Mesothelial cell of epicardium (in vitro differentiated cells): ENCODE data around the gene AHNAK. TPM values are rescaled to one million over a fixed set of nuclear protein-coding genes. Genes with fewer than 3 reads are reported as not detected.
"Not testable (repeated sequence)": the region's sequence is repeated elsewhere in the genome, so short reads cannot be mapped to it uniquely, and the experiment has no call there.

ENCODE experiments used
- DNase-seq, 2 experiments: peaks; one replicate each; pipeline ENCODE4 v3.0.0; 2021; ENCODE audit warnings: low spot score in 2 of 2; ENCODE audit not compliant: unreplicated experiment in 2 of 2
- H3K27ac Mint-ChIP-seq: 2 replicates; pipeline ENCODE4 v1.8.0; 2021; ENCODE audit warnings: mixed read lengths
- H3K27me3 Mint-ChIP-seq: 2 replicates; pipeline ENCODE4 v1.8.0; 2021; ENCODE audit warnings: low read depth, mixed read lengths
- H3K36me3 Mint-ChIP-seq: 2 replicates; pipeline ENCODE4 v1.8.0; 2021; ENCODE audit warnings: mixed read lengths
- H3K4me1 Mint-ChIP-seq: 2 replicates; pipeline ENCODE4 v1.8.0; 2021; ENCODE audit warnings: mixed read lengths
- H3K4me3 Mint-ChIP-seq: 2 replicates; pipeline ENCODE4 v1.8.0; 2021; ENCODE audit warnings: mild to moderate bottlenecking, moderate library complexity, mixed read lengths
- H3K9me3 Mint-ChIP-seq: 2 replicates; pipeline ENCODE4 v1.8.0; 2021; ENCODE audit warnings: mixed read lengths
- CTCF ChIP-seq: fragments of 200-600 bp; sonication (generic); IDR thresholded peaks from one replicate; pipeline ENCODE4 v1.5.0; 2021; ENCODE audit warnings: antibody characterized with exemption; ENCODE audit not compliant: unreplicated experiment
- total RNA-seq: library from RNA; stranded (reverse); gene quantifications from 3 replicates; pipeline ENCODE4 v1.2.1, GENCODE V29; 2021

AHNAK gene
- total RNA-seq, 1 donor from 2014 or later, result 481 TPM

- TF ChIP-seq CTCF, result no peak
- Mint-ChIP-seq H3K27ac (peak overlapping the region; percentile 34), H3K4me1 (peaks cover 66% of the 10 kb centered on the region), H3K27me3 (peaks cover 13% of the 10 kb centered on the region), H3K4me3 (no peak overlapping the region), H3K9me3 (no peaks in the 10 kb centered on the region), H3K36me3 (peaks cover 2% of the 10 kb centered on the region)
- DNase-seq, result no peak
Observed at GRCh38 chr11:62504158-62504973, 42.2 kb downstream of the AHNAK start.

DNA sequence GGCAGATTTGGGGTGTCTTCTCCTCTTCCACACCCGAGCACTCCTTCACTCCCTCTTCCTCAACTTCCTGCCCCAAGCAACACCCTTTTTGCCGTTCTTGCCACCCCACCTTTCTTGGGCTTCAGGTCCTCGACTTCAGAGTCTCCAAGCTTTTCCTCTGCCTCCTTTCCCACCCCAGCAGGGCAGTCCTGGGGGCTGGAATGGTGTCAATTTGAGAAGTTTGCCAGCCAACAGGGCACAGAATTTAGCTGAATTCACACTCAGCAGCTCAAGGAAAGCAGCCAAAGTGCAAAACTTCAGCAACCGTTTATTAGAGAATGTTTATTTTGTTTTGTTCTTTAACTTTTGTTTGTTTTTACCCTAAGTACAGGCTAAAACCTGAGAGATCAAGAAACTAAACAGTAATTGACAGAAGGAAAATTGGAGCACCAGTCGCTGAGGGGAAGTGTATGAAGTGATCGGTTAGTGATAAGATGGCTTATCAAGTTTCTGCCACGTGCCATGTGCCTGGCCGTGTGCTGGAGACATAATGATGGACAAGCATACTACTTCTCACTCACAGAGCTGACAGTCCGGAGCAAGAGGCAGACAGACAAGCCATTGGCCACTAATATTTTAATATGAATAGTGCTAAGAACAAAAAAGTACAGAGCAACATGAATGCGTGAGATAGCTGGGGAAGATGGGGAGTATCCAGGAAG lies 44.4 kb downstream of the AHNAK start:
- Mint-ChIP-seq H3K4me3 (no peak overlapping the region), H3K4me1 (peaks cover 53% of the 10 kb centered on the region), H3K27ac (no peak overlapping the region), H3K27me3 (peaks cover 13% of the 10 kb centered on the region), H3K36me3 (no peaks in the 10 kb centered on the region), H3K9me3 (no peaks in the 10 kb centered on the region)
- no peak for DNase-seq
- TF ChIP-seq CTCF, result no peak

DNA sequence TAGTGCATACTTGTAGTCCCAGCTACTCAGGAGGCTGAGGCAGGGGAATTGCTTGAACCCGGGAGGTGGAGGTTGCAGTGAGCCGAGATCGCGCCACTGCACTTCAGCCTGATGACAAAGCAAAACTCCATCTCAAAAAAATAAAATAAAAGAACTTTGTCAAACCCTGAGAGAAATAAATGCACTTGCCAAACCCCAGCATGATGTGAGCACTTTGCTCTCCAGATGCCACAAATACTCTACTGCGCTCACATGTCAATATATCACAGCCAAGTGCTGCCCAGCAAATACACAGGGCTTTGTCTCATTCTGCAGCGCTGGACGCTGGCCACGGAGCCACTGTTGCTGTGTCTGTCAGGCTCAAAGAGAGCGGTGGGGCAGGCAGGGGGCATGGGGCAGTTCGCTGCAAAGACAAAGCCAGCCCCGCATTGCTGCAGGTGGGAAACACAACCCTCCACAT lies 45.1 kb downstream of the AHNAK start:
- Mint-ChIP-seq H3K36me3 (no peaks in the 10 kb centered on the region), H3K9me3 (no peaks in the 10 kb centered on the region), H3K4me1 (peaks cover 48% of the 10 kb centered on the region), H3K4me3 (no peak overlapping the region), H3K27ac (peak overlapping the region; percentile 33), H3K27me3 (peaks cover 12% of the 10 kb centered on the region)
- TF ChIP-seq CTCF, result no peak
- DNase-seq, result no peak

DNA sequence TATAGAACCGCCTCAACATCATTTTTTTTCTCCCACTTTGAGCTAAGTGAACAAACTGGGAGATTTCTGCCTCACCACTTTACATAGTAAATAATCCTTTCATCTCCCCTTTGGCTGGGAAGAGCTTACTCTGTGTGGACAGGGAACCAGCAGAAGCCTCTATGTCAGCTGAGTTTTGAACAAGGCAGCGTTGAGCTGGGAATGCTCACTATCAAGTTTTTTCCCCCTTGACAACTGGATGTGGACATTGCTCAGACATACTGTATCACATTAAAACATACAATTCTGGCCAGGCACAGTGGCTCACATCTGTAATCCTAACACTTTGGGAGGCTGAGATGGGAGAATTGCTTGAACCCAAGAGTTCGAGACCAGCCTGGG lies 46.0 kb downstream of the AHNAK start:
- H3K27ac Mint-ChIP-seq, result peak overlapping the region; percentile 62
- DNase-seq, result no peak
- no peak for TF ChIP-seq CTCF
- H3K36me3 Mint-ChIP-seq, result no peaks in the 10 kb centered on the region
- H3K9me3 Mint-ChIP-seq, result no peaks in the 10 kb centered on the region
- H3K27me3 Mint-ChIP-seq, result peaks cover 10% of the 10 kb centered on the region
- no peak overlapping the region for H3K4me3 Mint-ChIP-seq
- H3K4me1 Mint-ChIP-seq, result peaks cover 43% of the 10 kb centered on the region

GRCh38 chr11:62499944-62500649 lies 46.5 kb downstream of the AHNAK start:
- Mint-ChIP-seq H3K4me3 (no peak overlapping the region), H3K27ac (peak overlapping the region; percentile 62), H3K27me3 (peaks cover 4% of the 10 kb centered on the region), H3K4me1 (peaks cover 38% of the 10 kb centered on the region), H3K9me3 (no peaks in the 10 kb centered on the region), H3K36me3 (no peaks in the 10 kb centered on the region)
- no peak for TF ChIP-seq CTCF
- DNase-seq, result no peak

DNA sequence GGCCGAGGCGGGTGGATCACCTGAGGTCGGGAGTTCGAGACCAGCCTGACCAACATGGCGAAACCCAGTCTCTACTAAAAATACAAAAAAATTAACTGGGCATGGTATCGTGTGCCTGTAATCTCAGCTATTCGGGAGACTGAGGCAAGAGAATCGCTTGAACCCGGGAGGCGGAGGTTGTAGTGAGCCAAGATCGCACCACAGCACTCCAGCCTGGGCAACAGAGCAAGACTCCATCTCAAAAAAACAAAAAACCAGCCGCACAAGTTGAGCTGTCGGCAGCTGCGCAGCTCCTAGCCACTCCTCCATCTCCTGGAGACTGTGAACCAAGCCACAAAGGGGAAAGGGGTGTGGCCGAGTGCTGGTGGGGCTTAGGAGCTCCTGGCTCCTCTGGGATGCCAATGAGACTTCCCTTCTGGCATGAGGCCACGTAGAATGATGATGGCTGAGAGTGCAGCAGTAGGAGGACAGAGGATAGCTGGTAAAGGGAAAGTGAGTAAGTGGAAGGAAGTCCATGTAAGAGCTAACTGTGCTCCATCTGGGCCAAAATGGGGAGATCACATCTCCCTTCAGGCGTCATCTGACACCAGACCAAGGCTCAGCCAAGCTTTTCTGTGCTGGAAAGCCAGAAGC lies 47.2 kb downstream of the AHNAK start:
- peaks cover 33% of the 10 kb centered on the region for H3K4me1 Mint-ChIP-seq
- not testable (repeated sequence) for H3K27ac Mint-ChIP-seq, H3K27me3 Mint-ChIP-seq, H3K36me3 Mint-ChIP-seq, H3K9me3 Mint-ChIP-seq, DNase-seq, H3K4me3 Mint-ChIP-seq
